Erythroblast (primary cell): ENCODE data around the gene ANKRD34A.

Experiments used
- DNase-seq, 2 experiments: peaks; one replicate each; lab custom pipeline; 2025; lab: John Stamatoyannopoulos, UW
- GATA1 ChIP-seq: IDR thresholded peaks from 2 replicates; pipeline ENCODE4 v1.6.1; 2011; ENCODE audit warnings: low read depth, mild to moderate bottlenecking, control low read depth, low read length, moderate library complexity
- POLR2A ChIP-seq: IDR thresholded peaks from 2 replicates; pipeline ENCODE4 v1.6.1; 2011; ENCODE audit warnings: mild to moderate bottlenecking, low read length

The ANKRD34A gene

DNA sequence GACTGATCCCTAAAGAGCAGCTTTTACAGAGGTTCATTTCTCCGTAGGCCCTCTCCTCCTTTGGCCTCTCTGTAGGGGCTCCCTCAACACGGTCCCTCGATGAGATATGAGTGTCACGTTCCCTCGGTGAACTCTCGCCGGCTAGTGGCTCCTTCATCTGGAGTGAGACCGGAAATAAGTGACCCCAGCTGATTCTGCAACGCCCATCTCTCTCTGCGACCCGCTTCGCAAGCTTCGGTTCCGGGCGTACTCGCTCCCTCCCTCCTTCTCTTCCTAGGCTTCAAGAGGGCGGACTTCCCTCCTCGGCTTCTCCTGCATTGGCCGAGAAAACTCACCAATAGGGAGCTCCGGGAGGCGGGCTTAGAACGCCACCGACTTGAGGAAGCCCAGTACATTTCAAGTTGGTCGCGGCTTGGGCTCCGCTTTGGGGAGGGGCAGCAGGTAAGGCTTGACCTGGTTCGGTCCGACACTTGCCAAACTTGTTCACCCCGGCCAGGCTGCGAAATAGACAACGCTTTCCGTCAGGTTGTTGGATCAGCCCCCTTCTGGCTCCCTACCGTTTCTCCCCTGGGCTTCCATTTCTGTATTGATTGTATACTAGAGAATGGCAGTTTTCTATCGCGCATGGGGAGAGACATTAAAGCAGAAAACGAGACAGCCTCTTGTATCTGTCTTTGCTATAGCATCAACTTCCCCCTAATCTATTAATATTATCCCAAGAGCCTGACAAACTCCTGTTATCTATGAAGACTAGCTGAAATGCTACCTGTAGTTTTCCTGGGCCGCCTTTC is at the start of gene ANKRD34A, which contains the start of gene POLR3GL:
TSS of gene ANKRD34A (minus strand) at position 248 of the 791 bp plus-strand sequence. CDS start 2,816 bp downstream, outside the sequence.
TSS of gene POLR3GL (plus strand) at position 363 of the 791 bp plus-strand sequence. CDS start 10,176 bp downstream, outside the sequence.
- DNase-seq: peak; percentile 95
- TF ChIP-seq GATA1 (no peak), POLR2A (peak; percentile 99)

GRCh38 chr1:146013559-146013922 is 49.2 kb upstream of the ANKRD34A start:
- TF ChIP-seq POLR2A: no peak
- TF ChIP-seq GATA1: no peak
- DNase-seq: no peak

- DNase-seq: peak; percentile 79 to 86
- TF ChIP-seq GATA1 (no peak), POLR2A (no peak)
Observed at GRCh38 chr1:146012703-146013558, 48.6 kb upstream of the ANKRD34A start.

- no peak for DNase-seq
- TF ChIP-seq GATA1: no peak
- no peak for TF ChIP-seq POLR2A
Observed at GRCh38 chr1:146010126-146010738, 45.9 kb upstream of the ANKRD34A start.

DNA sequence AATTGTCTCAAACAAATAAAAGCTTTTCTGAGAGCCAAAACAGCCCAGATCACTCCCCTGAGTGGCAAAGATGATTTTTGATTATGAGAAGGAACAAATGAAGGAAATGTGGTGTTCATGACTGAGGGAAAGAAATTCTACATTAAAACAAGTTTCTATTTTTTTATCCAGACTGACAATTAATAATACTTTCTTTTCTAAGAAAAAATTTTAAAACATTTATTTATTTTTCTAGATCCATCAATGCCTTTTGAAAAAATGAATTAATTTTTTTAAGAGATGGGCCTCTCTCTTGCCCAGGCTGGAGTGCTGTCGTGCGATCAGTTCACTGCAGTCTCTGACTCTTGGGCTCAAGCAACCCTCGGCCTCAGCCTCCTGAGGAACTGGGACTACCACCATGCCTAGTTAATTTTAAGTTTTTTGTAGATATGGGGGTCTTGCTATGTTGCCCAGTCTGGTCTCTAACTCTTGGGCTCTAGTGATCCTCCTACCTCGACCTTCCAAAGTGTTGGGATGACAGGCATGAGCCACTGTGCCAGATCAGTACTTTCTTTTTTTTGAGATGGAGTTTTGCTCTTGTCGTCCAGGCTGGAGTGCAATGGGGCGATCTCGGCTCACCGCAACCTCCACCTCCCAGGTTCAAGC is 43.2 kb upstream of the ANKRD34A start:
- TF ChIP-seq POLR2A (no peak), GATA1 (no peak)

DNA sequence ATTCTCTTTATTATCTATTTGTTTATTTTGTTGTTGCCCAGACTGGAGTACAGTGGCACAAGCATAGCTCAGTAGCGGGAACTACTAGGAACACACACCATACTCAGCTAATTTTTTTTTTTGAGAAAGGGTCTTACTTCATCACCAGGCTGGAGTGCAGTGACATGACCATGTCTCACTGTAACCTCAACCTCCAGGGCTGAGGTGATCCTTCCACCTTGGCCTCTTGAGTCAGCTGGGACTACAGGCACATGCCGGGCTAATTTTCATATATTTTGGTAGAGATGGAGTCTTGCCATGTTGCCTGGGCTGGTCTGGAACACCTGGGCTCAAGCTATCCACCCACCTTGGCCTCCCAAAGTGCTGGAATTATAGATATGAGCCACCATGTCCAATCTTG is 37.3 kb upstream of the ANKRD34A start:
- DNase-seq: no peak
- TF ChIP-seq POLR2A (no peak), GATA1 (no peak)

More for the DNA sequence above, 43.2 kb upstream of the ANKRD34A start:
- DNase-seq: no peak

GRCh38 chr1:145999321-146000024 is 35.1 kb upstream of the ANKRD34A start:
- DNase-seq: no peak
- TF ChIP-seq GATA1 (no peak), POLR2A (no peak)

GRCh38 chr1:145997718-145998023 is 33.3 kb upstream of the ANKRD34A start:
- DNase-seq: peak in 1 of 2 experiments; percentile 47
- TF ChIP-seq POLR2A (no peak), GATA1 (no peak)

- peak; percentile 70 to 86 for DNase-seq
- TF ChIP-seq POLR2A (no peak), GATA1 (no peak)
Observed at GRCh38 chr1:145997016-145997717, 32.8 kb upstream of the ANKRD34A start.

GRCh38 chr1:145996433-145997015 is 32.1 kb upstream of the ANKRD34A start, which contains the start of gene TXNIP:
TXNIP (minus strand) TSS chr1:145996579; CDS start chr1:145996266, 313 bp downstream.
- DNase-seq: peak; percentile 98
- TF ChIP-seq POLR2A: peak; percentile 99
- no peak for TF ChIP-seq GATA1

DNA sequence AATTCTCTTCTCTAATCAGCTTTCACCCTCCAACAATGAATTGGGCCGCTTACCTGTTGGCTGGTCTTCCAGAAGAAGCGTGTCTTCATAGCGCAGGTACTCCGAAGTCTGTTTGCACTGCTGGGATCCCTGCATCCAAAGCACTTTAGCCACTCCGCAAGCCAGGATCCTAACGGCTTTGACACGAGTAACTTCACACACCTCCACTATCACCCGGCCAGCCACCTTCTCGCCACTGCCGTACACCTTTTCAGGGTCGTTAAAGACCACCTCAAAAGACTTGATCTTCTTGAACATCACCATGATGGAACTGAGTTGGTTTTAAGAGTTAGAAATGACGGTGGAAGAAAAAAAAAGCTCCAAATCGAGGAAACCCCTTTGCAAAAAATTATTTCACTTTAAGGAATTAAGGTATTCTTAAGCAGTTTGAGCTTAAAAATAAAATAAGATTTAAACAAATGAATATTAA is 31.6 kb upstream of the ANKRD34A start:
- TF ChIP-seq GATA1 (no peak), POLR2A (no peak)
- peak; percentile 48 to 75 for DNase-seq
